GM20000 (cell line): ENCODE results near the gene TAP1.

ENCODE experiments used
- DNase-seq: peaks from one replicate; pipeline ENCODE4 v3.0.0; 2012; ENCODE audit warnings: low spot score
- TF ChIP-seq, protein P1 (sequence below): IDR thresholded peaks from 2 replicates; pipeline ENCODE4 v1.5.1; 2012; ENCODE audit warnings: mild to moderate bottlenecking, control low read depth; ENCODE audit errors: extremely low read depth, missing control alignments

The TAP1 gene

DNA sequence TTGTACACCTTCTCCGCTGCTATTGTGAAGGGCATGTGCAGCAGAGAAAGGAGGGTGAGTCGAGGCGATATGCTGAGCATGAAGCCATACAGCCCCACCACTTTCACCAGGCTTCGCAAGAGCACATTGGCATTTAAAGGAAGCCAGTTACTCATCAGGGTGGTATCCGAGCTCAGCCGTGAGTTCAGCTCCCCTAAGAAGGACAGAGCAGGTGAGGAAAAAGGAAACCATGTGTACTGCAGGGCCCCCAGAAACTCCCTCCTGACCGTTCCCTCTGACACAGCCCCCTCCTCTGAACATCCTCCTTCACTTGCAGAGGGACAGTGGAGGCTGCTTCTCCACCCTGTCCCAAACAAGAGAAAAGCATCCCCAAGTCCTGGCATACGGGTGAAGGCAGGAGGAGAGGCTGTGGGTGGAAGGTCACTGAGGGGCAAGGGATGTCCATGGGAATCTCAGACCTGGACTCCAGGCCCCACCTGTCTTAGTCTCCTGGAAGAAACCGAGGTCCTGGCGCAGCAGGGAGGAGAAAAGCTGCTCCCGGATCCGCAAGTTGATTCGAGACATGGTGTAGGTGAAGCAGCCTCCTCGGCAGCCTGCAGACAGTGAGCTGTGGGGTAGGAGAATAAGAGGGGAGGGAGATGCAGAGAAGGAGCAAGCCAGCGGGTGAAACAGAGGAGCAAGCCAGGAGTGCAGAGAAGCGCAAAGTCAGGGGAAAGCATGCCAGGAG lies 18.2 kb downstream of the TAP1 start:
- TF ChIP-seq, protein P1, sequence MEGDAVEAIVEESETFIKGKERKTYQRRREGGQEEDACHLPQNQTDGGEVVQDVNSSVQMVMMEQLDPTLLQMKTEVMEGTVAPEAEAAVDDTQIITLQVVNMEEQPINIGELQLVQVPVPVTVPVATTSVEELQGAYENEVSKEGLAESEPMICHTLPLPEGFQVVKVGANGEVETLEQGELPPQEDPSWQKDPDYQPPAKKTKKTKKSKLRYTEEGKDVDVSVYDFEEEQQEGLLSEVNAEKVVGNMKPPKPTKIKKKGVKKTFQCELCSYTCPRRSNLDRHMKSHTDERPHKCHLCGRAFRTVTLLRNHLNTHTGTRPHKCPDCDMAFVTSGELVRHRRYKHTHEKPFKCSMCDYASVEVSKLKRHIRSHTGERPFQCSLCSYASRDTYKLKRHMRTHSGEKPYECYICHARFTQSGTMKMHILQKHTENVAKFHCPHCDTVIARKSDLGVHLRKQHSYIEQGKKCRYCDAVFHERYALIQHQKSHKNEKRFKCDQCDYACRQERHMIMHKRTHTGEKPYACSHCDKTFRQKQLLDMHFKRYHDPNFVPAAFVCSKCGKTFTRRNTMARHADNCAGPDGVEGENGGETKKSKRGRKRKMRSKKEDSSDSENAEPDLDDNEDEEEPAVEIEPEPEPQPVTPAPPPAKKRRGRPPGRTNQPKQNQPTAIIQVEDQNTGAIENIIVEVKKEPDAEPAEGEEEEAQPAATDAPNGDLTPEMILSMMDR, result no peak
- DNase-seq, result no peak

DNA sequence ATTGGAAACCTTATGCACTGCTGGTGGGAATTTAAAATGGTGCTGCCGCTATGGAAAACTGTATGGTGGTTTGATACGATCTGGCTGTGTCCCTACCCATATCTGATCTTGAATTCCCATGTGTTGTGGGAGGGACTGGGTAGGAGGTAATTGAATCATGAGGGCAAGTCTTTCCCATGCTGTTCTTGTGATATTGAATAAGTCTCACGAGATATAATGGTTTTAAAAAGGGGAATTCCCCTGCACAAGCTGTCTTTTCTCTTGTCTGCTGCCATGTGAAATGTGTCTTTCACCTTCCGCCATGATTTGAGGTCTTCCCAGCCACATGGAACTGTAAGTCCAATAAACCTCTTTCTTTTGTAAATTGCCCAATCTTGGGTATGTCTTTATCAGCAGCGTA lies 19.8 kb downstream of the TAP1 start:
- DNase-seq, result no peak
- TF ChIP-seq, protein P1, result no peak

DNA sequence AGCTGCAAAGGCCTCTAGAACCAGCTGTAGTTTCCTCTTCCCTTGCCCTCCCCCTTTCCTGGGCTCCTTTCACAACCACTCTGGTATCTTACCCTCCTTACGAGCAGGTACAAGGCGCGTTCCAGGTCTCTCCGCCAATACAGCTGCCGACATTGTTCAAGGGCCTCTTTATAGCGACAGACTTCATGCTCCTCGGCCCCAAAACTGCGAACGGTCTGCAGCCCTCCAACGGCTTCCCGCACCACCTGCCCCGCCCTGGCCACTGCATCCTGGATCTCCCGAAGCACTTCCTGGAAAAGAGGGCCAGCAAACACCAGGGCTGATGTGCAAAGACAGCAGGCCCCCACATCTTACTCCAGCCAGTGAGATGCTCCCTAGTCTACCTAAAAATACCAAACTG lies 21.0 kb downstream of the TAP1 start:
- TF ChIP-seq, protein P1, result no peak
- no peak for DNase-seq

DNA sequence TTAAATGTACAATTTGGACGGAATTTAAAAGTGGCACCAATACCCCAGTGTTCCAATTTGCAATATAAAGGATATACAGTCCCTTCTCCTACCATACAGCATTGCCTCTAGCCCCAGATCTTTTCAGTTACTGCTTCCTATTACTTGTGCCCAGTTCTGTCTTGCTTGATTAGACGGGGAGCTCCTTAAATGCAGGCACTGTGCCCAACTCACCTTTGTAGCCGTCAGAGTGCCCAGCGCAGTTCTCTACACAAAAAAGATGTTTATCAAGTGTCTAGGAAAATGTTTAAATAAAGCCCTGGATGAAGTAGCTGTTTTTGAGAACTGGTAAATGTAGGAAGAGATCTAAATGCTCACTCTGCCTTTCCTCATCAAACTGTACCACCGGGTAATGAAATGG lies 22.6 kb downstream of the TAP1 start:
- no peak for DNase-seq
- TF ChIP-seq, protein P1, result no peak

DNA sequence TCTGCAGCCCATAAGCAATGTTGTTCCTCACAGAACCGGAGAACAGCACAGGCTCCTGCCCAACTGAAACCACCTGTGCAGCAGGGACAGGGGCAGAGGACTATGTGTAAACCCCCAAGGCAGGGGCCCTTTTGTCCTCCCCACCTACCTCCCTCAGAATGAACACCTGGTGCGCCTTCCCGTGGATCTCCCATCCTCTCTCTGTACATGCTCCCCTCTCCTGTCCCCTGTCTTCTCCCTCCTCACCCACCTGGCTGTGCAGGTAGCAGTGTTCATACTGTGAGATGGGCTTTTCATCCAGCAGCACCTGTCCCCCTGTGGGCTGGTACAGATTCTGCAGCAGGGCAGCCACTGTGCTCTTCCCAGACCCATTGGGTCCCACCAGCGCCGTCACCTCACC lies 23.5 kb downstream of the TAP1 start:
- TF ChIP-seq, protein P1, result no peak
- no peak for DNase-seq

DNA sequence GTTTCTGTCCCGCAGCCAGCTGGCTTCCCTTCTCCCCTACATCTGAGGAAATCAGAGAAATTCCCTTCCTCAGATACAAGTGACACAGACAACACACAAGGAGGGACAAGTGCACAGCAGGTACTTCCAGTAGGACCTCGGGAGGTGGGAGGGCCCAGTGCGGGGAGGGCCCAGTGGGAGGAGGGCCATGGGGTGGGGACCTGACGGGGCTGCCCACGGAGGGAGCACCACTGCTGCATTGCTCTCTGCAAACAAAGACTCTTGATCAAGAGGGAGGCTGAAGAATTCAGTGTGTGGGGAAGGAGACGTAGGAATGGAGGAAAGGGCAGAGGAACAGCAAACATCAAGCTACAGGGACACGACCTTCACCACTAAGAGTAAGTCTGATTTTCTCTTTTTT lies 24.0 kb downstream of the TAP1 start:
- TF ChIP-seq, protein P1, result no peak
- DNase-seq, result no peak

DNA sequence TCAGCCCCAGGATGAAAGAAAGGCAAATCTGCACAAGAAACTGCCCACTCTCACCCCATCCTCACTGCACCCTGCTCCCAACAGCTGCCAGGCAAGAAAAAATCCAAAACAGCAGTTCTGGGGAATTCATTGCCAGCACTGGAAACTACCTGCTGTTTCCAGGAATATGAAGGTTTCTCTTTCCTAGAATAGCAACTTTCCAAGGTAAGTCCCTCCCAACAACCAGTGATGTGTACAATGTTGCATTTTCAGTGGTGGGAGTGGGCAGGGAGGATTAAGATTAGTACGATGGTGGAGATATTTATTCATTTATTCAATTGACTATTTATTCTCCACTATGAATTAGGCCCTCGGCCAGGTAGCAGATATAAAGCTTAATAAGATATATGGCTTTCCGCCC lies 26.5 kb downstream of the TAP1 start:
- TF ChIP-seq, protein P1, result no peak
- no peak for DNase-seq
